GM12878 (cell line): ENCODE measurements around the gene TMEM256. TPM values are rescaled to one million over a fixed set of nuclear protein-coding genes. Genes with fewer than 3 reads are reported as not detected.

Experiments used
- ATAC-seq: fragments of 200-7000 bp; cut with Tn5 transposase; 3 replicates; pipeline ENCODE4 v1.9.1; 2020; ENCODE audit warnings: mild to moderate bottlenecking, moderate library complexity
- BruUV-seq: library from RNA; stranded (reverse); fragments of 400-500 nt; replicated peaks from 2 replicates; lab custom pipeline; 2021; lab: Mats Ljungman, UMichigan
- CTCF ChIA-PET: fragments of 300-600 bp; sonication (Branson Sonifier 250); formaldehyde crosslinking; extraction: SDS; loops from one replicate; lab custom pipeline; 2021; ENCODE audit warnings: inconsistent platforms; lab: Yijun Ruan, JAX
- POLR2A ChIA-PET: fragments of 350-600 bp; formaldehyde crosslinking; extraction: SDS; loops from one replicate; lab custom pipeline; 2021; ENCODE audit warnings: inconsistent platforms; lab: Charles Lee
- RAD21 ChIA-PET: fragments of 300-600 bp; sonication (Branson Sonifier 250); formaldehyde crosslinking; loops from one replicate; lab custom pipeline; 2023; ENCODE audit warnings: antibody characterized with exemption; ENCODE audit not compliant: unreplicated experiment; lab: Charles Lee
- SMC1A ChIA-PET: fragments of 300-600 bp; sonication (Branson Sonifier 250); formaldehyde crosslinking; loops from one replicate; lab custom pipeline; 2023; ENCODE audit not compliant: unreplicated experiment, uncharacterized antibody; lab: Charles Lee
- DNase-seq: peaks from one replicate; pipeline ENCODE4 v3.0.0-alpha.2; 2011; ENCODE audit warnings: low read depth, low spot score
- FAIRE-seq: peaks from 3 replicates; lab custom pipeline; 2011; peaks lifted over from hg19 to GRCh38; lab: Jason Lieb, UNC
- H2AFZ ChIP-seq: 2 replicates; pipeline ENCODE4 v1.6.0; 2011; ENCODE audit warnings: low read depth, low read length, control low read depth; ENCODE audit not compliant: control insufficient read depth
- H3K27ac ChIP-seq: 2 replicates; pipeline ENCODE4 v1.5.1; 2011; ENCODE audit warnings: control low read depth; ENCODE audit not compliant: control insufficient read depth, insufficient read depth
- H3K27me3 ChIP-seq, 2 experiments: replicated peaks in 1 of 2; 2 replicates each; pipeline versions ENCODE4 v1.6.0 to v1.6.1; 2011; ENCODE audit warnings: low read length in 1 of 2; ENCODE audit not compliant: control insufficient read depth in 2 of 2, insufficient read depth in 2 of 2
- H3K36me3 ChIP-seq, 2 experiments: 2 replicates each; pipeline ENCODE4 v1.5.1; 2011; ENCODE audit warnings: low read length in 1 of 2; ENCODE audit not compliant: control insufficient read depth in 2 of 2, insufficient read depth in 2 of 2
- H3K4me1 ChIP-seq: 2 replicates; pipeline ENCODE4 v1.6.1; 2011; ENCODE audit warnings: mild to moderate bottlenecking, low read length, moderate library complexity, mixed read lengths; ENCODE audit not compliant: control insufficient read depth, insufficient read depth
- H3K4me2 ChIP-seq: 2 replicates; pipeline ENCODE4 v1.6.0; 2011; ENCODE audit warnings: control low read depth; ENCODE audit not compliant: control insufficient read depth, insufficient read depth
- H3K4me3 ChIP-seq: fragments of 200-600 bp; sonication (generic); 2 replicates; pipeline ENCODE4 v1.5.1; 2016
- H3K79me2 ChIP-seq: 2 replicates; pipeline ENCODE4 v1.6.0; 2011; ENCODE audit warnings: low read length; ENCODE audit not compliant: control insufficient read depth, insufficient read depth
- H3K9ac ChIP-seq: 2 replicates; pipeline ENCODE4 v1.8.0; 2011; ENCODE audit warnings: low read length, control low read depth, mixed read lengths; ENCODE audit not compliant: control insufficient read depth, insufficient read depth
- H3K9me3 ChIP-seq: replicated peaks from 3 replicates; pipeline ENCODE4 v1.5.1; 2011; ENCODE audit warnings: mild to moderate bottlenecking, low read length; ENCODE audit not compliant: control insufficient read depth, insufficient read depth
- H4K20me1 ChIP-seq: 2 replicates; pipeline ENCODE4 v1.6.0; 2011; ENCODE audit not compliant: control insufficient read depth, insufficient read depth
- CHD2 ChIP-seq: IDR thresholded peaks from 2 replicates; pipeline ENCODE4 v1.6.1; 2011; ENCODE audit warnings: low read depth, low read length, improper control_type of control experiment, borderline replicate concordance
- CREB1 ChIP-seq: IDR thresholded peaks from 2 replicates; pipeline ENCODE4 v1.6.1; 2012; ENCODE audit warnings: low read depth, mild to moderate bottlenecking, inconsistent platforms
- ESRRA ChIP-seq: IDR thresholded peaks from 2 replicates; pipeline ENCODE4 v1.6.1; 2012; ENCODE audit warnings: mild to moderate bottlenecking, low read length, improper control_type of control experiment
- ETV6 ChIP-seq, 2 experiments: fragments of 450-650 bp in 1 of 2; IDR thresholded peaks in 1 of 2; conservative IDR thresholded peaks in 1 of 2; 2 replicates each; pipeline ENCODE4 v1.6.1; 2014; ENCODE audit warnings: antibody characterized with exemption in 1 of 2, borderline replicate concordance in 1 of 2, low read depth in 1 of 2, mild to moderate bottlenecking in 1 of 2, moderate library complexity in 1 of 2
- GATAD2B ChIP-seq: fragments of 450-650 bp; conservative IDR thresholded peaks from 2 replicates; pipeline ENCODE4 v1.6.1; 2017; ENCODE audit warnings: low read depth, mild to moderate bottlenecking, moderate library complexity
- KAT2A ChIP-seq: conservative IDR thresholded peaks from 2 replicates; pipeline ENCODE4 v1.6.1; 2011; ENCODE audit warnings: low read depth, low read length; ENCODE audit not compliant: control insufficient read depth
- MYB ChIP-seq: fragments of 150-350 bp; IDR thresholded peaks from 2 replicates; pipeline ENCODE4 v1.6.1; 2014; ENCODE audit warnings: mild to moderate bottlenecking, low read depth, low read length, borderline replicate concordance
- NFXL1 ChIP-seq: fragments of 450-650 bp; IDR thresholded peaks from 2 replicates; pipeline ENCODE4 v1.6.1; 2017; ENCODE audit warnings: antibody characterized with exemption, mild to moderate bottlenecking, borderline replicate concordance
- NR2C1 ChIP-seq: fragments of 450-650 bp; IDR thresholded peaks from 2 replicates; pipeline ENCODE4 v1.6.1; 2017; ENCODE audit warnings: antibody characterized with exemption, mild to moderate bottlenecking, moderate library complexity
- RAD51 ChIP-seq: fragments of 450-650 bp; IDR thresholded peaks from 2 replicates; pipeline ENCODE4 v1.6.1; 2016; ENCODE audit warnings: moderate library complexity, mild to moderate bottlenecking, inconsistent platforms
- ZNF217 ChIP-seq: fragments of 450-650 bp; IDR thresholded peaks from 2 replicates; pipeline ENCODE4 v1.6.1; 2017; ENCODE audit warnings: antibody characterized with exemption, mild to moderate bottlenecking
- ZNF274 ChIP-seq: IDR thresholded peaks from one replicate; pipeline ENCODE4 v1.8.0; 2011; ENCODE audit not compliant: insufficient read length, insufficient read depth
- WGBS: methylation state at CpG from one replicate; pipeline ENCODE4 v1.1.6; 2016; ENCODE audit warnings: low lambda C conversion rate; ENCODE audit not compliant: insufficient replicate concordance, insufficient coverage; ENCODE audit errors: missing lambda C conversion rate; 5-methylcytosine and 5-hydroxymethylcytosine counted together
- in situ Hi-C: fragments of 300-500 bp; cut with MboI; formaldehyde crosslinking; loops from 9 replicates; pipeline ENCODE4 v1.14.3; 2018; ENCODE audit warnings: mixed read lengths
- intact Hi-C: fragments of 100-400 bp; cut with micrococcal nuclease; formaldehyde crosslinking; loops from one replicate; pipeline ENCODE4 v1.14.2; 2022; ENCODE audit not compliant: unreplicated experiment
- polyA plus RNA-seq, 11 experiments: library from polyadenylated mRNA; depleted of rRNA in 4 of 11; unstranded in 6 of 11; stranded (reverse) in 5 of 11; fragments of >200 nt; fragmentation: Nextera tagmentation in 4 of 11; fragmentation: Illumina TruSeq in 1 of 11; extraction: Ambion mirVana in 4 of 11; extraction: Trizol in 1 of 11; gene quantifications; 1 replicate in 1 of 11; 2 replicates in 10 of 11; pipeline versions ENCODE4 v1.2.1 to v1.2.3, GENCODE V29; 2011 to 2016; ENCODE audit warnings: inconsistent platforms in 2 of 11, missing spikeins in 2 of 11, low read depth in 1 of 11
- total RNA-seq, 4 experiments: library from RNA; depleted of rRNA in 3 of 4; stranded (reverse); fragments of >200 nt in 3 of 4; fragmentation: Illumina TruSeq in 1 of 4; extraction: Trizol in 1 of 4; gene quantifications; 2 replicates each; pipeline versions ENCODE4 v1.2.1 to v1.2.3, GENCODE V29; 2013 to 2021
- TF ChIP-seq, protein P1 (sequence below): fragments of 450-650 bp; IDR thresholded peaks from 2 replicates; pipeline ENCODE4 v1.6.1; 2017; ENCODE audit warnings: low read depth, mild to moderate bottlenecking, moderate library complexity
- TF ChIP-seq, protein P2 (sequence below): fragments of 150-350 bp; IDR thresholded peaks from 2 replicates; pipeline ENCODE4 v1.6.1; 2014; ENCODE audit warnings: mild to moderate bottlenecking, low read depth, low read length

The TMEM256 gene
- total and polyA plus RNA-seq, 10 of the 15 experiments (the other 5 are each of a cell fraction or from before 2014, with no cell fraction given): 57.3 to 342 (median 95.7) TPM

DNA sequence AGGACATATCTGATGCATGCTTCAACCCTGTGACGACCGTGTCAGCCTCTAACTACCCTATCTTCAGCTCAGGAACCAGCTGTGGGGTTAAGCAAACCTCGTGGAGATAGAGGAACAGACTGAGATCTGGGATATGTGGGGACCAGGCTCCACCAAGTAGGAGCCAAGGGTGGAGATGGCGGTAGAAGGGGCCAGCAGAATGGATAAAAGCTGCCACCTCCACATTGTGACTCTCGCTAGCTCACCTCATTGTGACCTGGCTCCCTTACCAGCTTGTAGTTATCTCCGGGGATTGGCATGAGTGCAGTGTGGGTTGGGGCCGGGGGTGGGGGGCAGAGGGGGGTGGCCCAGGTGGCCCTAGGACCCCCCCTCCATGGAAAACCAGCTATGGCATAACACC is 21.4 kb upstream of the TMEM256 start, which contains the start of gene SPEM2 (continued):
- TF ChIP-seq ETV6 (conservative IDR thresholded peaks at IDR 0.05 in 1 of 2, IDR thresholded peaks at IDR 0.05 in 1 of 2; ENCODE audit: borderline replicate concordance in 1 of 2, low read depth in 1 of 2): no peak

DNA sequence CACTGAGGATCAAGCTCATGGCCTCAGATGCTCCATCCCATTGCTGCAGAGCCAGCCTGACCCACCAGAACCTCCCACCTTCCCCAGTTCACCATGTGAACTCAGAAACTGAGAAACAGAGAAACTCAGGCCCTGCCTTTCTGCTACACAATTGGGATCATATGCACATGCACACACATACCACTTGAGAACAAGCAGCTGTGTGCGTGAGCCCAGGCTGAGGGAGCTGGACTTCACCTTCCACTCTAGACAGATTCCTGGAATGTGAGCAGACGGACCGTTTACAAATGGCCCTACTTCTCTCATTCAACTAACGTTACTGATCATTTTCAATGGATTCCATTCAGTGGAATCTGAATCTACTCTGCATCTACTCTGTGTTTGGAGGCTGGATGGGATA is 19.8 kb upstream of the TMEM256 start:
- FAIRE-seq: no peak
- BruUV-seq: no TSS peak
- intact Hi-C loops: no loop called here
- RAD21 ChIA-PET: no interaction called here
- H3K79me2 ChIP-seq: no peaks in the 10 kb centered on the region
- H2AFZ ChIP-seq: no peak overlapping the region
- SMC1A ChIA-PET: interaction anchor here (1.2 kb wide), 1 partner anchor 67 kb away, joined by 3 read pairs; no protein-coding TSS in a partner anchor
- H4K20me1 ChIP-seq: no peaks in the 10 kb centered on the region
- 69% methylated on average over 4 of the region's 4 CpGs for WGBS
- no peak overlapping the region for H3K4me3 ChIP-seq
- H3K27ac ChIP-seq: no peak overlapping the region
- no peak overlapping the region for H3K4me2 ChIP-seq
- H3K27me3 ChIP-seq: no peaks in the 10 kb centered on the region; a peak in 1 of 4 replicates
- no peaks in the 10 kb centered on the region for H3K36me3 ChIP-seq
- ATAC-seq: no peak
- POLR2A ChIA-PET: interaction anchor here (0.8 kb wide), 1 partner anchor 11 kb away, joined by 3 read pairs; the partner anchor contains the start of gene TMEM102
- H3K4me1 ChIP-seq: no peaks in the 10 kb centered on the region
- in situ Hi-C loops: no loop called here
- H3K9ac ChIP-seq: no peak overlapping the region
- CTCF ChIA-PET: interaction anchor here (1.3 kb wide), 1 partner anchor 91 kb away, joined by 4 read pairs; no protein-coding TSS in a partner anchor
- no peak for DNase-seq
- TF ChIP-seq NFXL1: no peak
- no peak for TF ChIP-seq ZNF217
- no peaks in the 10 kb centered on the region for H3K9me3 ChIP-seq

DNA sequence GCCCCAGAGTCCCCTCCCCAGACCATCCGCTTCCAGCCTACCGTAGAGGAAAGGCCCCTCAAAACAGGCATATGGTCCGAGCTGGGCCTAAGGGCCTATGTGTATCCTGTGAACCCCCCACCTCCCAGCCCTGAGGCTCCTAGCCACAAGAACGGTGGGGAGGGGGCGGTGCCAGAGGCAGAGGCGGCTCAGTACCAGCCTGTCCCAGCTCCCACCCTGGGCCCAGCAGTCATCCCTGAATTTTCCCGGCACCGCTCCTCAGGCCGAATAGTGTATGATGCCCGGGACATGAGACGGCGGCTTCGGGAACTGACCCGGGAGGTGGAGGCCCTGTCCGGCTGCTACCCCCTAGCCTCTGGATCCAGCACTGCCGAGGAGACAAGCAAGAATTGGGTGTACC is 17.3 kb upstream of the TMEM256 start:
- H2AFZ ChIP-seq: no peak overlapping the region
- BruUV-seq: no TSS peak
- in situ Hi-C loops (no loop called here), intact Hi-C loops (no loop called here)
- ATAC-seq (no peak), FAIRE-seq (no peak), DNase-seq (no peak)
- no peaks in the 10 kb centered on the region; a peak in 1 of 4 replicates for H3K27me3 ChIP-seq
- WGBS: 65% methylated on average over 16 of the region's 16 CpGs
- H4K20me1 ChIP-seq: no peaks in the 10 kb centered on the region
- H3K4me2 ChIP-seq: no peak overlapping the region
- H3K27ac ChIP-seq: no peak overlapping the region
- no peaks in the 10 kb centered on the region for H3K9me3 ChIP-seq
- no peaks in the 10 kb centered on the region for H3K4me1 ChIP-seq
- no peaks in the 10 kb centered on the region for H3K36me3 ChIP-seq
- H3K4me3 ChIP-seq: no peak overlapping the region
- ChIA-PET CTCF (interaction anchor here (1.1 kb wide), 1 partner anchor 14 kb away, joined by 3 read pairs; the partner anchor contains the start of gene TMEM102), SMC1A (no interaction called here), RAD21 (no interaction called here), POLR2A (no interaction called here)
- no peak overlapping the region for H3K9ac ChIP-seq
- no peaks in the 10 kb centered on the region for H3K79me2 ChIP-seq
- TF ChIP-seq GATAD2B (no peak), MYB (no peak), KAT2A (no peak), CREB1 (no peak), CHD2 (no peak), NR2C1 (no peak), RAD51 (no peak), ZNF274 (no peak), ESRRA (no peak)
- TF ChIP-seq, protein P1, sequence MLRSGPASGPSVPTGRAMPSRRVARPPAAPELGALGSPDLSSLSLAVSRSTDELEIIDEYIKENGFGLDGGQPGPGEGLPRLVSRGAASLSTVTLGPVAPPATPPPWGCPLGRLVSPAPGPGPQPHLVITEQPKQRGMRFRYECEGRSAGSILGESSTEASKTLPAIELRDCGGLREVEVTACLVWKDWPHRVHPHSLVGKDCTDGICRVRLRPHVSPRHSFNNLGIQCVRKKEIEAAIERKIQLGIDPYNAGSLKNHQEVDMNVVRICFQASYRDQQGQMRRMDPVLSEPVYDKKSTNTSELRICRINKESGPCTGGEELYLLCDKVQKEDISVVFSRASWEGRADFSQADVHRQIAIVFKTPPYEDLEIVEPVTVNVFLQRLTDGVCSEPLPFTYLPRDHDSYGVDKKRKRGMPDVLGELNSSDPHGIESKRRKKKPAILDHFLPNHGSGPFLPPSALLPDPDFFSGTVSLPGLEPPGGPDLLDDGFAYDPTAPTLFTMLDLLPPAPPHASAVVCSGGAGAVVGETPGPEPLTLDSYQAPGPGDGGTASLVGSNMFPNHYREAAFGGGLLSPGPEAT: no peak
- TF ChIP-seq, protein P2, sequence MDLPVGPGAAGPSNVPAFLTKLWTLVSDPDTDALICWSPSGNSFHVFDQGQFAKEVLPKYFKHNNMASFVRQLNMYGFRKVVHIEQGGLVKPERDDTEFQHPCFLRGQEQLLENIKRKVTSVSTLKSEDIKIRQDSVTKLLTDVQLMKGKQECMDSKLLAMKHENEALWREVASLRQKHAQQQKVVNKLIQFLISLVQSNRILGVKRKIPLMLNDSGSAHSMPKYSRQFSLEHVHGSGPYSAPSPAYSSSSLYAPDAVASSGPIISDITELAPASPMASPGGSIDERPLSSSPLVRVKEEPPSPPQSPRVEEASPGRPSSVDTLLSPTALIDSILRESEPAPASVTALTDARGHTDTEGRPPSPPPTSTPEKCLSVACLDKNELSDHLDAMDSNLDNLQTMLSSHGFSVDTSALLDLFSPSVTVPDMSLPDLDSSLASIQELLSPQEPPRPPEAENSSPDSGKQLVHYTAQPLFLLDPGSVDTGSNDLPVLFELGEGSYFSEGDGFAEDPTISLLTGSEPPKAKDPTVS: no peak
